ENCODE measurements around the gene KDF1.

KDF1 gene

GRCh38 chr1:26913389-26913753, 46.9 kb downstream of the KDF1 start:
- no peak overlapping the region for H3K27ac ChIP-seq
- H3K4me1 ChIP-seq (ENCODE audit: control insufficient read depth in 1 of 2, insufficient read depth in 1 of 2, low read depth in 1 of 2, low read length in 1 of 2), result no peaks in the 10 kb centered on the region
- no peak for TF ChIP-seq CTCF (IDR thresholded peaks at IDR 0.05)
- H3K36me3 ChIP-seq, result no peaks in the 10 kb centered on the region
- H3K27me3 ChIP-seq, result no peaks in the 10 kb centered on the region
- H3K4me3 ChIP-seq (ENCODE audit: low read depth in 1 of 2, low read length in 1 of 2), result no peak overlapping the region
- no peaks in the 10 kb centered on the region for H3K9me3 ChIP-seq

- no peaks in the 10 kb centered on the region for H3K9me3 ChIP-seq
- no peaks in the 10 kb centered on the region for H3K27me3 ChIP-seq
- H3K36me3 ChIP-seq, result no peaks in the 10 kb centered on the region
- no peak overlapping the region for H3K4me3 ChIP-seq (ENCODE audit: low read depth in 1 of 2, low read length in 1 of 2)
- no peak overlapping the region for H3K27ac ChIP-seq
- no peaks in the 10 kb centered on the region for H3K4me1 ChIP-seq (ENCODE audit: control insufficient read depth in 1 of 2, insufficient read depth in 1 of 2, low read depth in 1 of 2, low read length in 1 of 2)
- no peak for TF ChIP-seq CTCF (IDR thresholded peaks at IDR 0.05)
Measured at GRCh38 chr1:26912147-26912490, 48.1 kb downstream of the KDF1 start.

- TF ChIP-seq CTCF (IDR thresholded peaks at IDR 0.05), result no peak
- no peaks in the 10 kb centered on the region for H3K9me3 ChIP-seq
- H3K27me3 ChIP-seq, result no peaks in the 10 kb centered on the region
- no peaks in the 10 kb centered on the region for H3K4me1 ChIP-seq (ENCODE audit: control insufficient read depth in 1 of 2, insufficient read depth in 1 of 2, low read depth in 1 of 2, low read length in 1 of 2)
- no peak overlapping the region for H3K27ac ChIP-seq
- no peak overlapping the region for H3K4me3 ChIP-seq (ENCODE audit: low read depth in 1 of 2, low read length in 1 of 2)
- no peaks in the 10 kb centered on the region for H3K36me3 ChIP-seq
Measured at GRCh38 chr1:26911399-26912146, 48.7 kb downstream of the KDF1 start.

- no peak for TF ChIP-seq CTCF (IDR thresholded peaks at IDR 0.05)
- Histone ChIP-seq H3K4me3 (ENCODE audit: low read depth in 1 of 2, low read length in 1 of 2) (no peak overlapping the region), H3K4me1 (ENCODE audit: control insufficient read depth in 1 of 2, insufficient read depth in 1 of 2, low read depth in 1 of 2, low read length in 1 of 2) (no peaks in the 10 kb centered on the region), H3K27me3 (peaks cover 6% of the 10 kb centered on the region), H3K9me3 (no peaks in the 10 kb centered on the region), H3K36me3 (no peaks in the 10 kb centered on the region), H3K27ac (no peak overlapping the region)
Measured at GRCh38 chr1:26910343-26911160, 49.7 kb downstream of the KDF1 start.

GRCh38 chr1:26909951-26910342, 50.3 kb downstream of the KDF1 start:
- Histone ChIP-seq H3K9me3 (no peaks in the 10 kb centered on the region), H3K4me1 (ENCODE audit: control insufficient read depth in 1 of 2, insufficient read depth in 1 of 2, low read depth in 1 of 2, low read length in 1 of 2) (no peaks in the 10 kb centered on the region), H3K27ac (no peak overlapping the region), H3K4me3 (ENCODE audit: low read depth in 1 of 2, low read length in 1 of 2) (no peak overlapping the region), H3K27me3 (peaks cover 9% of the 10 kb centered on the region), H3K36me3 (no peaks in the 10 kb centered on the region)
- no peak for TF ChIP-seq CTCF (IDR thresholded peaks at IDR 0.05)

Measured in neutrophil (primary cell).